Fibroblast of lung (primary cell): ENCODE results near the gene SPATS2L.

Source experiments
- EZH2 ChIP-seq: IDR thresholded peaks from 2 replicates; pipeline ENCODE4 v1.5.1; 2012; ENCODE audit warnings: low read length, control low read depth, mild to moderate bottlenecking; ENCODE audit errors: missing control alignments
- TF ChIP-seq, protein P1 (sequence below), 2 donors: IDR thresholded peaks in 1 of 2; conservative IDR thresholded peaks in 1 of 2; 1 replicate in 1 of 2; 2 replicates in 1 of 2; pipeline ENCODE4 v1.5.1; 2011 to 2012; ENCODE audit warnings: low read length in 2 of 2, control low read depth in 1 of 2, inconsistent platforms in 1 of 2, low read depth in 1 of 2, mild to moderate bottlenecking in 1 of 2

- TF ChIP-seq, protein P1, sequence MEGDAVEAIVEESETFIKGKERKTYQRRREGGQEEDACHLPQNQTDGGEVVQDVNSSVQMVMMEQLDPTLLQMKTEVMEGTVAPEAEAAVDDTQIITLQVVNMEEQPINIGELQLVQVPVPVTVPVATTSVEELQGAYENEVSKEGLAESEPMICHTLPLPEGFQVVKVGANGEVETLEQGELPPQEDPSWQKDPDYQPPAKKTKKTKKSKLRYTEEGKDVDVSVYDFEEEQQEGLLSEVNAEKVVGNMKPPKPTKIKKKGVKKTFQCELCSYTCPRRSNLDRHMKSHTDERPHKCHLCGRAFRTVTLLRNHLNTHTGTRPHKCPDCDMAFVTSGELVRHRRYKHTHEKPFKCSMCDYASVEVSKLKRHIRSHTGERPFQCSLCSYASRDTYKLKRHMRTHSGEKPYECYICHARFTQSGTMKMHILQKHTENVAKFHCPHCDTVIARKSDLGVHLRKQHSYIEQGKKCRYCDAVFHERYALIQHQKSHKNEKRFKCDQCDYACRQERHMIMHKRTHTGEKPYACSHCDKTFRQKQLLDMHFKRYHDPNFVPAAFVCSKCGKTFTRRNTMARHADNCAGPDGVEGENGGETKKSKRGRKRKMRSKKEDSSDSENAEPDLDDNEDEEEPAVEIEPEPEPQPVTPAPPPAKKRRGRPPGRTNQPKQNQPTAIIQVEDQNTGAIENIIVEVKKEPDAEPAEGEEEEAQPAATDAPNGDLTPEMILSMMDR (conservative IDR thresholded peaks at IDR 0.05 in 1 of 2, IDR thresholded peaks at IDR 0.05 in 1 of 2; ENCODE audit: low read depth in 1 of 2, low read length in 2 of 2): no peak
- no peak for TF ChIP-seq EZH2
Observed at GRCh38 chr2:200525882-200526651, 219.6 kb downstream of the SPATS2L start, which contains the start of gene SGO2.
